Hematopoietic multipotent progenitor cell treated with erythropoietin and hydrocortisone succinate and interleukin-3 and kit ligand, for 4 days (in vitro differentiated cells): ENCODE results near the gene TLE4.
"Not testable (repeated sequence)": the region's sequence is repeated elsewhere in the genome, so short reads cannot be mapped to it uniquely, and the experiment has no call there.

ENCODE experiments used
- DNase-seq: peaks from one replicate; pipeline ENCODE4 v3.0.0-alpha.2; 2015

TLE4 gene

DNA sequence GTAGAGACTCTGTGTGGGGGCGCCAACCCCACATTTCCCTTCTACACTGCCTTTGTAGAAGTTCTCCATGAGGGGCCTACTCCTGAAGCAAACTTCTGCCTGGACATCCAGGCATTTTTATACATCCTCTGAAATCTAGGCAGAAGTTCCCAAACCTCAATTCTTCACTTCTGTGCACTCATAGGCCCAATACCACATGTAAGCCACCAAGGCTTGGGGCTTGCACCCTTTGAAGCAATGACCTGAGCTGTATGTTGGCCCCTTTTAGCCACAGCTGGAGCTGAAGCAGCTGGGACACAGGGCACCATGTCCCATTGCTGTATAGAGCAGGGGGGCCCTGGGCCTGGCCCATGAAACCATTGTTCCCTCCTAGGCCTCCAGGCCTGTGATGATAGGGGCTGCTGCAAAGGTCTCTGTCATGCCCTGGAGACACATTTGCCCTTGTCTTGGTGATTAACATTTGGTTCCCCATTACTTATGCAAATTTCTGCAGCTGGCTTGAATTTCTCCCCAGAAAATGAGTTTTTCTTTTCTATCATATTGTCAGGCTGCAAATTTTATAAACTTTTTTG lies 180.2 kb downstream of the TLE4 start:
- not testable (repeated sequence) for DNase-seq

DNA sequence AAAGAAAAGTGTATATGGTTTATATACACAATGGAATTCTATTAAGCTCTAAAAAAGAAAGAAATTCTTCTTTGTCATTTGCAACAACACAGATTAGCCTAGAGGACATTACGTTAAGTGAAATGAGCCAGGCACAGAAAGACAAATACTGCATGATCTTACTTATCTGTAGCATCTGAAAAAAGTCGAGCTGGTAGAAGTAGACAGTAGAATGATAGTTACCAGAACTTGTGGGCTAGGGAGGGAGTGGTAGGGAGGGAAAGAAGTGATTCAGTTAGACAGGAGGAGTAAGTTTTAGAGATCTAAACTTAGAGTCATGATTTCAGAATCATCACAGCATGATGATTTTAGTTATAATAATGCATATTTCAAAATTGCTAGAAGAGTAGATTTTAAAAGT lies 184.6 kb downstream of the TLE4 start:
- no peak for DNase-seq

DNA sequence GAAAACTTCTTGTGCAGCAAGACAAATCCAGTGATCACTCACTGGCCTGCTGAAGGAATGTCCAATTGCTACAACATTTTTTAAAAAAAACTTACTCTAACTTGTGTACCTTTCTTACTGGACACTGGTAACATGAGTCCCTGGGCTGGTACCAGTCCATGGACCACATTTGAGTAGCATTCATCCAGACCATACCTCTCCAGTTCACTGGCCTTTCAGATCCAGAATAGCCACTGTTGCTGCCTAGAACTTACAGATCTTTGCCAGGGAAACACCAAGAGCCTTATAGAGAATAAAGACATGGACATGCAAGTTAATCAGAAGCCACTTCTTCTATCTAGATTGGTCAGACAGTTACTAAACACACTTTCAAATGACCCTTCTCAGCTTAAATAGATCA lies 185.3 kb downstream of the TLE4 start:
- DNase-seq: no peak

DNA sequence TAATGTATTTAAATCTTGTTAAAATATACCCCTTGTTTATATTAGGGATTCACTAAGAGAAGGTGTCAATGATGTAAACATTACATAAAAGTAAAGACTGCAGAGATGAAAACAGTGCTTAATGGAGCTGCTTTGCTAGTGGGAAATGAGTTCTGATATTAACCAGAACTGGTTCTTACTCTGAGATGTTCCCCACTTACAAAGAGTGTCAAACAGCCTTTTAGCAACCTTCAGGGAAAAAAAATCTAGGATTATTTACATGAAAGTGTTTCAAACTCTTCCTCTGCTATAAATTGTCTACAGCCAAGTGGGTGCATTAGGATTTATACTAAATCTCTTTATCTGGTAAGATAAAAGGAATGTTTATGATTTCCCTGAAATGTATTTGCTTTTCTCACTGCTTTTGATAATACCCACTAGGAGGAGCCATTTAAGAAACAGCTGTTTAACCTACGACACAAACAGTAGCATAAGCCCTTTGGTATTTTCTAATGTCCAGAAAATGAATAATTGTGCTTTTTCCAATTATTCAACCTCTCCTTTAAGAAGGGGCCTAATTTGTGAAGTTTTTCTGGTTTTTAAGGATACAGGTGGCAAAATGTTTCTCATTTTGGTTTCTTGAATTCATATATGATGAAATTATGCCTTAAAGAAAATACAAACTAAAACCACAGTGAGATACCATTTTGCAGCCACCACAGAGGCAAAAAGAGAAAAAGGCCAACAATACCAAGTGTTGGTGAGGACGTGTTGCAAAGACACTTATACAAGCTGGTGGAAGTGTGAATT lies 186.3 kb downstream of the TLE4 start:
- DNase-seq: peak; percentile 21

DNA sequence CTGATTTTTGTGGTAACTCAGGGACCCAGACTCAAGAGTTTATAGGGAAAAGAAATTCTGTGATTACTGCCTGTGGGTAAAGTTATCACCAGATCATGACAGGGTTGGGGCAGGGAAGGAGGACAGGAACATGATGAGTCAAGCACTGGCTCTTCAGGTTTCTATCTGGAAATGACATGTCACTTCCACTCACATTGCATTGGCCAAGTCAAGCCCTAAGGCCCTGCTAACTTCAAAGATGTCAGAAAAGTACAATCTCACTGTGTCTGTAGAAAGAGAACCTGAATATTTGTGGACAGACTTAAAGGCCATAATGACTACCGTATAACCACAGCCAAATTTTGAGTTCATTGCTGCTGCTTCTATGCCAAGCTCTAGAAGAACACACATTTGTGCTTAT lies 187.7 kb downstream of the TLE4 start:
- no peak for DNase-seq

DNA sequence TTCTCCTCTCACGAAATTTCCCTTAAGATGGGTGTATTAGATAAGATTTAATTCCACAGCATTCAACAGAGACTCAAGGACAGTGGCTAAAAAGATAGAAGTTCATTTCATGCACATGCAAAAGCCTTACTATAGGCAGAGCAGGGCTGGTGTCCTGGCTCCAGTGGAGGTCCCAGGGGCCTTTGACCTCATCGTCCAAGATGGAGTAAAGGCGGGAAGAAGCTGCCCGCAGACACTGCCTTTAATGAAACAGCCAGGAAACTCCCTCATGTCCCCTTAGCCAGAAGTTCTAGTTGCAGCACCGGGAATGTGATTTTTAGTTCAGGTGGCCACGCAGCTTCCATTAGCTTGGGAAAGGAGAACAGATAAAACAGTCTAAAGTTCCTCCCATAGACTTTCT lies 190.3 kb downstream of the TLE4 start:
- DNase-seq: no peak

DNA sequence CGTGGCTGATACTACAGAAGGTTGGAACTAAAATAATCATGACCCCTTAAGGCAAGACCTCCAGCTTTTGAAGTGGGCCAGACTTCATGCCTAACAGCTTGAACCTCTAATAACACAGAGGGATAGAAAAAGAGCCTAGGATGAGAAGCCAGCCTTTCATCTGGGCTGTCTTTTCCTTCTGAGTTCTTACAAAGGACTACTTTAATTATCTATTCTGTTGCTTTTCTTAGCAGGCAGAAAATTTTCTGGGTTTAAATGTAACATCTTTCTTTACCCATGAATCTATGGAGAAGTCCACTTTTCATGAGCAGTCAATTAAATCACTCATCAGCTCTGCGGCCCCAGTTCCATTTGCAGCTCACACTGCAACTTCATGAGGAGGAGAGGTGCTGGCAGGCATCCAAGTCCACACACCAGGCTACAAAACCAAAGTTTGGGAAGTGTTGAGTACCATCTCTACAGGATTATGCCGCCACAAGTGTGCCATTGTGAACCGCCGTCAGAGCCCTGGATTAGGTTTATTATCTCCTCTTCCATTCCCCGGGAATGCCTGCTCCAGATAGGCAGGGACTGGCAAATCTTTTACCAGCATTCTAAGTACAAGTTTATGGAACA lies 192.0 kb downstream of the TLE4 start:
- DNase-seq: no peak

DNA sequence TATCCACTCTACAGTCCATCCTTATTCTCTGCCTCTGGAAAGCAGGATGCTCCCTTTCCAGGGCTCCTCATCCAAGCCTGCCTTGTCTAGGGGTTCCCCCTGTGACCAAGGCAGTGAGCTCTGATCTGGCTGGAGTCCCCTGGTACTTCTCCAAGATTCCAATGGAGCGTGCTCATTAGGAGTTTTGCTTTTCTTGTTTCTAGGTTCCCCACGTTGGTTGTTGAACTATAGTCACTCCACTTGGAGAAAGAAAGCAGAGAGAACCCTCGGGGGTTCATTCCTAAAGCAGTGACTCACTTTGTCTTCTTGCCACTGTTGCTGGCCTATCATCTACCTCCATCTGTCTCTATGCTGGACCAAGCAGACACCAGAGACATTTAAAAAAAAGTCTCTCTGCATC lies 192.6 kb downstream of the TLE4 start:
- no peak for DNase-seq

DNA sequence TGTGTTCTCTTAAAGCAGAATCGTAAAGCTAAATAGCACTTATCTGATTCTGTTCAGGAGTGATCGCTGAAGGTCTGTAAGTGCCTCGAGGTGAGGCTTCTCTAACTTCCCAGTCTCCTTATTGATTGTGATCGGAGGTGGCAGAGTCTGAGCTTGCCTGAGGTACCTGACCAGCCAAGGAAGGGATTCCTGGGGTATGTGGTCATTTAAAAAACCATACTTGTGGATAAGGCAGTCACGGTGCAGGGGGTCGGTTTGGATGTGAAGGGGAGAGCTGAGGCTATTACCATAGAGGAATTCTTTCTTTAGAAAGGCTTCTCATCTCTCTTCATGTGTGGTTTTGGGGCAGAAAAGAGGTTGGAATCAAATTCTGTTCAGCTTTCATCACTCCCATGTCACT lies 193.7 kb downstream of the TLE4 start:
- DNase-seq: no peak

DNA sequence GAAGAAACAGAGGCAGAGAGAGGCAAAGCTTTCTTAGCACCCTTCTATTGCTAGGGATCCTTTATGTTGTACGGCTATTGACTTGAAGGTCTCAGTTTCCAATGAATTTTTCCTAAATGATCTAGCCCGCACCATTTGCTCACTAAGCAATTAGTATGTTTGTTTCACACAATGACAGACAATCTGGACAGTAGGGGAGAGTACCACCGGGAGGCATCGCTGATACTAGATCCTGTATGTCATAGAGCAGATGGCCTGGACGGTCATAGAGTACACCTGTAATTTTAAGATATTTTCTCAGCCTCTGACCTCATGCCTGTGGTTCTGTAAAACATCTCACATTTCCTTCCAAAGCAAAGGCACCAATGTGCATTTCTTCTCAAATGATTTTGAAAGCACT lies 194.3 kb downstream of the TLE4 start:
- no peak for DNase-seq

DNA sequence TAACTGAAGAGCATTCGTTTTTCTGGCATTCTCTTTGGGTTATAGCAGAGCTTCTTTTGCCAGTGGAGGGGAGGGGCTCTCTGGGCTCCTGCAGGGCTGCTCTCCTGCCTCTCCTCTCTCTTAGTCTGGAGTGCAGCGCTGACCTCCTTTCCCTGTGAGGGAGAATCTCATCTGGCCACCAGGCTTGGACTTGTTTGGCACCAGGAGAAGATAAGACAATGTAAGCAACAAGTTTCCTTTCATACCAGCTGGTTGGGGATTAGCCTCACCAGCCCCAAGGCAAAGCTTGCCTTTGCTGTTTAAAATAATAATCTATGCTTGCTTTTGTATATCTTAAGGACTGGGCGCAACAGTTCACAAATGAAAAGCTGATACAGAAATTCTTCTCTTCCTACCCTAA lies 196.4 kb downstream of the TLE4 start:
- DNase-seq: peak; percentile 2

DNA sequence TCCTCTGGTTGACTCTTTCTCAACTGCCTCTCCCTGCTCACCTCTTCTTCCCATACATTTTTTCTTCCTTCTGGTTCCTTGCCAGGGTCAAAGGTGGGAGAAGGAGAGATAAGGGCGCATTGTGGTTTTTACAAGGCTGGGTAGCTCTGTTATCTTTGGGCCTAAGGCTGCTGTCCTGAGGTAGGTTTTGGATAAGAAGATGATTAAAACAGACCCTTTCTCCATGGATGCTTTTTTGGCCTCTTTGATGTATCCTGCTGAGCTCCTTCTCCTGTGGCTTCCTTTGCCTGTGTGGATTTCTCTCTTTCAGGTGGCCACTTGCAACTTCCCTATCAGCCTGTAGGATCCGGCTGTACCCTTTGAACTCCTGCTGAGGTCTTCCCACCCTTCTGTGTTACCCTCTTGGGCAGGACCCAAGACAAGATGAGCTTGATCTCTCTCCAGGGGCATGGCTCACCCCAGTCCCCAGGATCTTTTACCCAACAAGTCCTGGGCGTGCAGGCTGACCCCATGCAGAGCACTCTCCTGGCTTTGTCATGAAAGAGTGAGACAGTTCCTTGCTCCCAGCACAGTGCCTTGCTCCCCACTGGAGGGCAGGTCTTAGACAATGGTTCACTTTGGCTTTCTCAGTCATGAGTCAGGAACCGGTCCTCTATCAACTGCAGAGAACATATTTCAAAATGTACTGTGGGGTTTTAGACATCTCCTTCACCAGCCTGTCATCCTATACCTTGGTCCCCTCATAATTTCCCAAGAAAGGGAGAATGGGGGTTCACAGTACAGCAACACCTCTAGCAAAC lies 197.9 kb downstream of the TLE4 start:
- no peak for DNase-seq

DNA sequence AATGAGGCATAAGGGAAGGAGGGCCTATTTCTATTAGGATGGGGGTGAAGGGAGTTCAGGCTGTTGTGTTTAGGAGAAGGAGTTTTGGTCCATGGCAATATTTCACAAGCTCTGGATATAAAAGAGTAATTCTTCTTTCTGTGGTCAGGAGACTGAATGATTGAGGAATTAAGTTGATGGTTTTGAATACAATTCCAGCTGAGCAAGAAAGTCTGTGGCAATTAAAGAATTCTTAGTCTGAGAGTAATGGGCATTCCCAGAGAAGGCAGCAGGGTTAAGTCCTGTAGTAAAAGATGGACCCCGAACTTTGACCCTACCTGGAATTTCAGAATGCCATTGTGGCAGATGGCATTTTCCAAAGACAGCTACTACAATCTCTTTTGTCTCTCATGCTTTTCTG lies 202.6 kb downstream of the TLE4 start:
- DNase-seq: no peak
